IMR-90 (cell line): Measurements from ENCODE around the gene FRMPD4. TPM values are rescaled to one million over a fixed set of nuclear protein-coding genes. Genes with fewer than 3 reads are reported as not detected.

Experiments
- ATAC-seq: fragments of 200-7000 bp; cut with Tn5 transposase; 2 replicates; pipeline ENCODE4 v1.9.1; 2020; ENCODE audit warnings: low read depth, mild to moderate bottlenecking, moderate library complexity
- BruUV-seq: library from RNA; stranded (reverse); fragments of 400-500 nt; replicated peaks from 2 replicates; lab custom pipeline; 2021; lab: Mats Ljungman, UMichigan
- CTCF ChIA-PET: fragments of 300-600 bp; formaldehyde crosslinking; extraction: SDS; loops from one replicate; lab custom pipeline; 2021; ENCODE audit warnings: antibody characterized with exemption; lab: Yijun Ruan, JAX
- POLR2A ChIA-PET: fragments of 300-600 bp; sonication (Branson Sonifier 250); formaldehyde crosslinking; loops from one replicate; lab custom pipeline; 2022; ENCODE audit warnings: antibody characterized with exemption; ENCODE audit not compliant: unreplicated experiment; lab: Charles Lee
- DNase-seq: peaks from one replicate; pipeline ENCODE4 v3.0.0; 2013
- H2AFZ ChIP-seq: replicated peaks from 2 replicates; pipeline ENCODE3; 2013; ENCODE audit warnings: low read length, mild to moderate bottlenecking; ENCODE audit not compliant: poor library complexity
- H2AK5ac ChIP-seq: 2 replicates; pipeline ENCODE4 v1.6.1; 2013; ENCODE audit warnings: low read depth, low read length, inconsistent platforms
- H2AK9ac ChIP-seq: replicated peaks from 2 replicates; pipeline ENCODE3; 2013; ENCODE audit warnings: mild to moderate bottlenecking, low read depth, low read length, moderate library complexity; ENCODE audit not compliant: poor library complexity
- H2BK120ac ChIP-seq: 2 replicates; pipeline ENCODE4 v1.6.1; 2013; ENCODE audit warnings: low read depth, low read length, inconsistent platforms
- H2BK15ac ChIP-seq: 3 replicates; pipeline ENCODE4 v1.6.1; 2013; ENCODE audit warnings: low read depth, low read length, inconsistent platforms
- H2BK20ac ChIP-seq: 2 replicates; pipeline ENCODE4 v1.6.1; 2013; ENCODE audit warnings: low read depth, mild to moderate bottlenecking, inconsistent platforms, low read length, moderate library complexity
- H2BK5ac ChIP-seq: 2 replicates; pipeline ENCODE4 v1.6.1; 2013; ENCODE audit warnings: mild to moderate bottlenecking, low read depth, low read length, inconsistent platforms; ENCODE audit not compliant: poor library complexity, severe bottlenecking
- H3K14ac ChIP-seq: replicated peaks from 2 replicates; pipeline ENCODE4 v1.6.1; 2013; ENCODE audit warnings: low read depth, low read length, inconsistent platforms
- H3K18ac ChIP-seq: 2 replicates; pipeline ENCODE4 v1.6.1; 2013; ENCODE audit warnings: low read depth, low read length, control low read depth
- H3K23ac ChIP-seq: 2 replicates; pipeline ENCODE4 v1.6.1; 2013; ENCODE audit warnings: low read depth, low read length, inconsistent platforms
- H3K27ac ChIP-seq: 2 replicates; pipeline ENCODE4 v1.5.1; 2013; ENCODE audit warnings: mild to moderate bottlenecking, control low read depth, low read length; ENCODE audit not compliant: insufficient read depth
- H3K27me3 ChIP-seq: 2 replicates; pipeline ENCODE4 v1.6.1; 2013; ENCODE audit warnings: low read length; ENCODE audit not compliant: control insufficient read depth, insufficient read depth
- H3K36me3 ChIP-seq: 2 replicates; pipeline ENCODE4 v1.6.1; 2013; ENCODE audit warnings: low read length, mixed read lengths; ENCODE audit not compliant: control insufficient read depth, insufficient read depth
- H3K4ac ChIP-seq: 2 replicates; pipeline ENCODE4 v1.6.1; 2013; ENCODE audit warnings: low read depth, low read length, inconsistent platforms
- H3K4me1 ChIP-seq: 2 replicates; pipeline ENCODE4 v1.6.1; 2013; ENCODE audit warnings: low read length, mixed read lengths; ENCODE audit not compliant: control insufficient read depth, insufficient read depth
- H3K4me2 ChIP-seq: 2 replicates; pipeline ENCODE4 v1.6.1; 2013; ENCODE audit warnings: low read depth, mild to moderate bottlenecking, control low read depth, low read length, moderate library complexity
- H3K4me3 ChIP-seq: 2 replicates; pipeline ENCODE4 v1.5.1; 2013; ENCODE audit warnings: low read depth, mild to moderate bottlenecking, control low read depth, low read length, moderate library complexity; ENCODE audit not compliant: insufficient read depth
- H3K56ac ChIP-seq: 2 replicates; pipeline ENCODE4 v1.6.1; 2013; ENCODE audit warnings: low read length, inconsistent platforms; ENCODE audit not compliant: insufficient read depth; ENCODE audit errors: extremely low read depth
- H3K79me1 ChIP-seq, 2 experiments: 2 replicates each; pipeline ENCODE4 v1.6.1; 2013; ENCODE audit warnings: low read length in 2 of 2, inconsistent platforms in 1 of 2, low read depth in 1 of 2
- H3K9ac ChIP-seq: 2 replicates; pipeline ENCODE4 v1.6.1; 2013; ENCODE audit warnings: low read depth, low read length, control low read depth
- H3K9me1 ChIP-seq: 2 replicates; pipeline ENCODE4 v1.6.1; 2013; ENCODE audit warnings: low read length, inconsistent platforms; ENCODE audit not compliant: insufficient read depth
- H3K9me3 ChIP-seq: 2 replicates; pipeline ENCODE4 v1.6.1; 2013; ENCODE audit warnings: low read length; ENCODE audit not compliant: control insufficient read depth, insufficient read depth
- H4K20me1 ChIP-seq: 2 replicates; pipeline ENCODE4 v1.6.1; 2013; ENCODE audit warnings: low read length, inconsistent platforms; ENCODE audit not compliant: insufficient read depth
- H4K5ac ChIP-seq: 2 replicates; pipeline ENCODE4 v1.6.1; 2013; ENCODE audit warnings: mild to moderate bottlenecking, low read depth, low read length, control low read depth
- H4K8ac ChIP-seq, 2 experiments: 2 replicates each; pipeline ENCODE4 v1.6.1; 2013; ENCODE audit warnings: low read depth in 2 of 2, low read length in 2 of 2, control low read depth in 1 of 2, inconsistent platforms in 1 of 2
- H4K91ac ChIP-seq: 2 replicates; pipeline ENCODE4 v1.6.1; 2013; ENCODE audit warnings: low read depth, low read length, inconsistent platforms; ENCODE audit not compliant: insufficient read depth
- BHLHE40 ChIP-seq: fragments of 150-350 bp; IDR thresholded peaks from 2 replicates; pipeline ENCODE4 v1.6.1; 2016; ENCODE audit warnings: mild to moderate bottlenecking, low read depth, low read length
- CEBPB ChIP-seq: IDR thresholded peaks from 2 replicates; pipeline ENCODE4 v1.6.1; 2012; ENCODE audit warnings: low read depth, low read length, improper control_type of control experiment
- CTCF ChIP-seq: conservative IDR thresholded peaks from 2 replicates; pipeline ENCODE4 v1.5.1; 2012; ENCODE audit warnings: mild to moderate bottlenecking, low read depth, low read length, improper control_type of control experiment
- FOS ChIP-seq: fragments of 150-350 bp; IDR thresholded peaks from 2 replicates; pipeline ENCODE4 v1.6.1; 2016; ENCODE audit warnings: low read depth, low read length
- MAFK ChIP-seq: IDR thresholded peaks from 2 replicates; pipeline ENCODE4 v1.6.1; 2012; ENCODE audit warnings: low read depth, low read length, improper control_type of control experiment
- MAZ ChIP-seq: IDR thresholded peaks from 2 replicates; pipeline ENCODE4 v1.6.1; 2012; ENCODE audit warnings: low read depth, mild to moderate bottlenecking, low read length, improper control_type of control experiment, moderate library complexity, borderline replicate concordance
- MXI1 ChIP-seq: IDR thresholded peaks from 2 replicates; pipeline ENCODE4 v1.6.1; 2012; ENCODE audit warnings: low read depth, mild to moderate bottlenecking, low read length, moderate library complexity, borderline replicate concordance
- POLR2A ChIP-seq: IDR thresholded peaks from 2 replicates; pipeline ENCODE4 v1.6.1; 2012; ENCODE audit warnings: mild to moderate bottlenecking, low read depth, low read length
- RFX5 ChIP-seq: IDR thresholded peaks from 2 replicates; pipeline ENCODE4 v1.8.0; 2012; ENCODE audit warnings: low read depth, mild to moderate bottlenecking, low read length, moderate library complexity
- SMC3 ChIP-seq: fragments of 150-350 bp; IDR thresholded peaks from 2 replicates; pipeline ENCODE4 v1.6.1; 2016; ENCODE audit warnings: low read depth, mild to moderate bottlenecking, antibody characterized with exemption, low read length, moderate library complexity
- USF2 ChIP-seq: fragments of 150-350 bp; IDR thresholded peaks from 2 replicates; pipeline ENCODE4 v1.6.1; 2017; ENCODE audit warnings: mild to moderate bottlenecking, antibody characterized with exemption, low read length, low read depth
- whole genome bisulfite sequencing, 2 experiments: methylation state at CpG; one replicate each; pipeline versions ENCODE4 v1.1.5 to v1.1.7; 2013; ENCODE audit warnings: missing lambda C conversion rate in 2 of 2; ENCODE audit not compliant: insufficient read length in 1 of 2; ENCODE audit errors: extremely low coverage in 2 of 2; 5-methylcytosine and 5-hydroxymethylcytosine counted together
- dilution Hi-C: fragments of 300-500 bp; cut with HindIII; formaldehyde crosslinking; loops from one replicate; pipeline ENCODE4 v1.14.3; 2018; ENCODE audit warnings: low sequenced_read_pairs; ENCODE audit not compliant: unreplicated experiment
- in situ Hi-C: fragments of 300-500 bp; cut with MboI; formaldehyde crosslinking; loops from 3 replicates; pipeline ENCODE4 v1.14.3; 2019; ENCODE audit warnings: low sequenced_read_pairs, inconsistent platforms, mixed read lengths
- intact Hi-C: fragments of 100-400 bp; cut with micrococcal nuclease; formaldehyde crosslinking; loops from 2 replicates; pipeline ENCODE4 v1.10.0; 2022
- polyA plus RNA-seq, 3 experiments: library from polyadenylated mRNA; depleted of rRNA; stranded (reverse); fragments of >200 nt; gene quantifications; 2 replicates each; pipeline ENCODE4 v1.2.3, GENCODE V29; 2012; ENCODE audit warnings: low replicate concordance in 1 of 3
- total RNA-seq: library from RNA; depleted of rRNA; stranded (reverse); fragments of >200 nt; gene quantifications from 2 replicates; pipeline ENCODE4 v1.2.3, GENCODE V29; 2012

FRMPD4 gene
- total and polyA plus RNA-seq, 2 of the 4 experiments (the other 2 are of a cell fraction) = 0.53 to 1.1 TPM

- in situ Hi-C loops = no loop called here
- Histone ChIP-seq H3K36me3 (no peaks in the 10 kb centered on the region), H3K56ac (no peak overlapping the region), H3K27me3 (no peaks in the 10 kb centered on the region), H2AK5ac (no peak overlapping the region), H4K5ac (no peak overlapping the region), H3K4me2 (no peak overlapping the region), H3K9ac (no peak overlapping the region), H2AFZ (no peak overlapping the region), H2BK15ac (no peak overlapping the region), H4K8ac (no peak overlapping the region), H4K91ac (no peak overlapping the region), H3K79me1 (no peaks in the 10 kb centered on the region), H2BK5ac (no peak overlapping the region), H4K20me1 (no peaks in the 10 kb centered on the region), H3K9me1 (no peaks in the 10 kb centered on the region), H3K27ac (no peak overlapping the region), H3K18ac (no peak overlapping the region), H3K14ac (no peak overlapping the region), H3K9me3 (peaks cover 3% of the 10 kb centered on the region), H3K4ac (no peak overlapping the region), H3K4me1 (no peaks in the 10 kb centered on the region), H3K23ac (no peak overlapping the region), H2BK20ac (no peak overlapping the region), H2BK120ac (no peak overlapping the region), H3K4me3 (no peak overlapping the region), H2AK9ac (no peak overlapping the region)
- dilution Hi-C loops = no loop called here
- no peak for DNase-seq
- POLR2A ChIA-PET = no interaction called here
- CTCF ChIA-PET = no interaction called here
- intact Hi-C loops = no loop called here
- WGBS, 2 experiments = 56% methylated on average over 3 of the region's 4 CpGs; no CpG with 5 or more reads in 1 of the 2 experiments
- ATAC-seq = no peak
- TF ChIP-seq MXI1 (no peak), BHLHE40 (no peak), CEBPB (no peak), SMC3 (no peak), RFX5 (no peak), FOS (no peak), POLR2A (no peak), CTCF (no peak), MAFK (no peak), USF2 (no peak), MAZ (no peak)
- no TSS peak for BruUV-seq
These were observed 443.3 kb downstream of the FRMPD4 start for GRCh38 chrX:12581546-12581945.
